ENCODE data around the gene KCNMB2.

KCNMB2 gene

DNA sequence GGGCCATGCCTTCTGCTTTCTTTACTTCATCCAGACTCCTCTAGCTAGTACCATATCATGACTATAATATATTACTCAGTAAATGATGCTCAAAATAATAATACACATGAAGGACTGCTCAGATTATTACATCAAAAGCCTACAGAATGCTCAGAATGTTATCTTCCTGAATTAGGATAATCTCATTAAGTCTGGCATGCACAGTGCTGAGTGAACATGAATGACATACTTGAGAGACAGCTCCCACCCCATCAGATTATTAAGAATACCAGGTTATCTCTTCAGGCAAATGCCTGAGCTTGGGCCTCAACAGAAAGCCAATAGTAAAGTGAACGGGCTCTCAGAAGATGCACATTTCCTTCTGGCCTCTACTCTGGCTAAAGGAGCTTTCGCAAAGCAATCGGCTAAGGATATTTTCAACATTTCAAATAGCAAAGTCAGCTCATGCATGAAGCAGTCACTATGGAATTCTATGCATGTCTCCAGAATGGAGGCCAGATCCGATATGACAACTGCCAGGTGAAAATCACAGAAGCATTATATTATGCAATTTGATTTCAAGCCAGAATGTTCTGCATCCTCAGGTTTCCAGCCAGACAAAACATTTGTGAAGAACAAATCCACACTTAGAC lies 122.6 kb downstream of the KCNMB2 start:
- no peak overlapping the region for H3K4me3 ChIP-seq (replicated peaks; ENCODE audit: insufficient read depth, low read length)
- TF ChIP-seq POLR2AphosphoS5 (IDR thresholded peaks at IDR 0.05; ENCODE audit: low read depth), result no peak
- TF ChIP-seq, protein P1, sequence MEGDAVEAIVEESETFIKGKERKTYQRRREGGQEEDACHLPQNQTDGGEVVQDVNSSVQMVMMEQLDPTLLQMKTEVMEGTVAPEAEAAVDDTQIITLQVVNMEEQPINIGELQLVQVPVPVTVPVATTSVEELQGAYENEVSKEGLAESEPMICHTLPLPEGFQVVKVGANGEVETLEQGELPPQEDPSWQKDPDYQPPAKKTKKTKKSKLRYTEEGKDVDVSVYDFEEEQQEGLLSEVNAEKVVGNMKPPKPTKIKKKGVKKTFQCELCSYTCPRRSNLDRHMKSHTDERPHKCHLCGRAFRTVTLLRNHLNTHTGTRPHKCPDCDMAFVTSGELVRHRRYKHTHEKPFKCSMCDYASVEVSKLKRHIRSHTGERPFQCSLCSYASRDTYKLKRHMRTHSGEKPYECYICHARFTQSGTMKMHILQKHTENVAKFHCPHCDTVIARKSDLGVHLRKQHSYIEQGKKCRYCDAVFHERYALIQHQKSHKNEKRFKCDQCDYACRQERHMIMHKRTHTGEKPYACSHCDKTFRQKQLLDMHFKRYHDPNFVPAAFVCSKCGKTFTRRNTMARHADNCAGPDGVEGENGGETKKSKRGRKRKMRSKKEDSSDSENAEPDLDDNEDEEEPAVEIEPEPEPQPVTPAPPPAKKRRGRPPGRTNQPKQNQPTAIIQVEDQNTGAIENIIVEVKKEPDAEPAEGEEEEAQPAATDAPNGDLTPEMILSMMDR (IDR thresholded peaks at IDR 0.05; ENCODE audit: insufficient read depth, low read length), result no peak
- TF ChIP-seq SPI1 (IDR thresholded peaks at IDR 0.05; ENCODE audit: borderline replicate concordance, low read depth), result no peak
- TF ChIP-seq GABPA (IDR thresholded peaks at IDR 0.05; ENCODE audit: low read depth), result no peak
- no peak for TF ChIP-seq REST (IDR thresholded peaks at IDR 0.05; ENCODE audit: insufficient replicate concordance, low read depth)

DNA sequence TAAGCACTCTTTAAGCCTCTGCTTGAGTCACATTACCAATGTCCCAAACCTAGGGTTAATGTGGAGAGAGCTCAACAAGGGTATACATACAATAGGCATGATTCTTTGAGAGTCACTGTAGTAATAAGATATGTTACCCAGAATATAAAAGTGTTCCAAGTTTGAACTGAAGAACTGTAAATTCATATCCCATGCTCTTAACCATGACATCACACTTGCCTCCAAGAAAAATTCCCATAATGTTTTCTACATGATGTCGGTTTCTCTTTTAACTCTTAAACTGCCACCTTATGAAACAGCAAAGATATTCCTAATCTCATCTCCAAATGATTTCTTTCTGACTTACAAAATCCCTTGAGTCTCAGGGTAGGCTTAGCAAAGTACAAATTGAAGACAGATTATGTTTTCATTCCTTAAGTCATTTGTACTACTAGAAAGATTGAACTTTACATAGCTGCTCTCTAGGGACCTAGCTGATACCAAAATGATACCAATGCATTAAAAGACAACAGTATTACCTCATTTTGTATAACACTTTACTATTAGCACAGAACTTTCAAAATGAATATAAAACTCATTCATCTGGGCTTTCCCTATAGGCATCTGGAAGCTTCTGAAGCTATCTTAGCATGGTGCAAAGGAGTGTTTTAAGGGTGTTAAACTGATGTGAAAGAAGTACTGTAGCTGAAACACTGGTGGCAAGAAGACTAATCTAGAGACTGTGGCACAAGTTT lies 127.1 kb downstream of the KCNMB2 start:
- TF ChIP-seq REST (IDR thresholded peaks at IDR 0.05; ENCODE audit: insufficient replicate concordance, low read depth), result no peak
- no peak for TF ChIP-seq POLR2AphosphoS5 (IDR thresholded peaks at IDR 0.05; ENCODE audit: low read depth)
- TF ChIP-seq SPI1 (IDR thresholded peaks at IDR 0.05; ENCODE audit: borderline replicate concordance, low read depth), result no peak
- H3K27me3 ChIP-seq (ENCODE audit: insufficient read depth, poor library complexity, severe bottlenecking), result no peaks in the 10 kb centered on the region

More for the DNA sequence above, 122.6 kb downstream of the KCNMB2 start:
- no peak for DNase-seq (ENCODE audit: low read depth in 1 of 2, low spot score in 1 of 2)
- Histone ChIP-seq H3K27me3 (ENCODE audit: insufficient read depth, poor library complexity, severe bottlenecking) (no peaks in the 10 kb centered on the region), H3K27ac (replicated peaks) (no peak overlapping the region)

GRCh38 chr3:178665747-178666146 lies 129.5 kb downstream of the KCNMB2 start:
- no peak for DNase-seq (ENCODE audit: low read depth in 1 of 2, low spot score in 1 of 2)
- TF ChIP-seq, protein P1 (IDR thresholded peaks at IDR 0.05; ENCODE audit: insufficient read depth, low read length), result no peak
- TF ChIP-seq REST (IDR thresholded peaks at IDR 0.05; ENCODE audit: insufficient replicate concordance, low read depth) (no peak), SPI1 (IDR thresholded peaks at IDR 0.05; ENCODE audit: borderline replicate concordance, low read depth) (no peak), GABPA (IDR thresholded peaks at IDR 0.05; ENCODE audit: low read depth) (no peak), POLR2AphosphoS5 (IDR thresholded peaks at IDR 0.05; ENCODE audit: low read depth) (no peak)
- no peak overlapping the region for H3K27ac ChIP-seq (replicated peaks)
- H3K4me3 ChIP-seq (replicated peaks; ENCODE audit: insufficient read depth, low read length), result no peak overlapping the region
- no peaks in the 10 kb centered on the region for H3K27me3 ChIP-seq (ENCODE audit: insufficient read depth, poor library complexity, severe bottlenecking)

More for the DNA sequence above, 127.1 kb downstream of the KCNMB2 start:
- H3K4me3 ChIP-seq (replicated peaks; ENCODE audit: insufficient read depth, low read length), result no peak overlapping the region
- no peak overlapping the region for H3K27ac ChIP-seq (replicated peaks)
- no peak for DNase-seq (ENCODE audit: low read depth in 1 of 2, low spot score in 1 of 2)

Measured in HL-60 (cell line).